ENCODE measurements around the gene RFTN1.

The RFTN1 gene

DNA sequence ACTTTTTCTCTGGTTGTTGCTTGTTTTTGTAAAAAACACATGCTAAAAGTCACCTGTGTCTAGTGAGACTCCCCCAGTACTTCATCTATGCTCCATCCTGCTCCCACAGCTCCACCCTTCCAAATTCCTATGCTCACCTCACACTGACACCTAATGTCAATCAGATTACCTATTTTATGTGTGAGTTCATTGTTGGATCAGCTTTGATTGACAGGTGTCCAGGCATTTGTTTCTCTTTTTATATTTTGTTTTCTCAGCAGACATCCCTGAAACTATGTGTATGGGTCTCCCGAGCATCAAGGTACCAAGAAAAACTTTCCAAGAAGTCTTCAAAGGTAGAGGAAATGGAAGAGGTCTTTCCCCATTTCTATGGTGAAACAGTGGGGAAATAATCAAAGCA is 13.4 kb downstream of the RFTN1 start:
- no peak overlapping the region for H3K4me3 ChIP-seq (ENCODE audit: low read depth, low read length)
- TF ChIP-seq, protein P1, sequence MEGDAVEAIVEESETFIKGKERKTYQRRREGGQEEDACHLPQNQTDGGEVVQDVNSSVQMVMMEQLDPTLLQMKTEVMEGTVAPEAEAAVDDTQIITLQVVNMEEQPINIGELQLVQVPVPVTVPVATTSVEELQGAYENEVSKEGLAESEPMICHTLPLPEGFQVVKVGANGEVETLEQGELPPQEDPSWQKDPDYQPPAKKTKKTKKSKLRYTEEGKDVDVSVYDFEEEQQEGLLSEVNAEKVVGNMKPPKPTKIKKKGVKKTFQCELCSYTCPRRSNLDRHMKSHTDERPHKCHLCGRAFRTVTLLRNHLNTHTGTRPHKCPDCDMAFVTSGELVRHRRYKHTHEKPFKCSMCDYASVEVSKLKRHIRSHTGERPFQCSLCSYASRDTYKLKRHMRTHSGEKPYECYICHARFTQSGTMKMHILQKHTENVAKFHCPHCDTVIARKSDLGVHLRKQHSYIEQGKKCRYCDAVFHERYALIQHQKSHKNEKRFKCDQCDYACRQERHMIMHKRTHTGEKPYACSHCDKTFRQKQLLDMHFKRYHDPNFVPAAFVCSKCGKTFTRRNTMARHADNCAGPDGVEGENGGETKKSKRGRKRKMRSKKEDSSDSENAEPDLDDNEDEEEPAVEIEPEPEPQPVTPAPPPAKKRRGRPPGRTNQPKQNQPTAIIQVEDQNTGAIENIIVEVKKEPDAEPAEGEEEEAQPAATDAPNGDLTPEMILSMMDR (IDR thresholded peaks at IDR 0.05; ENCODE audit: borderline replicate concordance, insufficient read depth, low read depth, low read length), result no peak

DNA sequence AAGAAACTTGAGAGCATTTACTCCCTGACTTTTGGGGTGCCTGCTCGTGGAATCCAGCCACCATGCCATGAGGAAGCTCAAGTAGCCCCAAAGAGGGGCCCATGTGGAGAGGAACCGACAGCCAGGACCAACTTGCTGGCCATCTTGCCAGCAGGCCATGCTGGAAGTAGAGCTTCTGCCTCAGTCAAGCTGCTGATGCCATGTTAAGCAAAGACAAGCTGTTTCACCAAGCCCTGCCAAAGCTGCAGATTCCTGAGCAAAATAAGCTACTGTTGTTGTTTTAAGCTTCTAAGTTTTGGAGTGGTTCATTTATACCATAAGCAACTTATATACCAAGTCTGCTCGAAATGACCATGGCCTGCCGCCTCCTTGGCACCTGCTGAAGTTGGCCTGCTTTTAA is 14.1 kb downstream of the RFTN1 start:
- no peak overlapping the region for H3K4me3 ChIP-seq (ENCODE audit: low read depth, low read length)
- TF ChIP-seq, protein P1 (IDR thresholded peaks at IDR 0.05; ENCODE audit: borderline replicate concordance, insufficient read depth, low read depth, low read length), result no peak

DNA sequence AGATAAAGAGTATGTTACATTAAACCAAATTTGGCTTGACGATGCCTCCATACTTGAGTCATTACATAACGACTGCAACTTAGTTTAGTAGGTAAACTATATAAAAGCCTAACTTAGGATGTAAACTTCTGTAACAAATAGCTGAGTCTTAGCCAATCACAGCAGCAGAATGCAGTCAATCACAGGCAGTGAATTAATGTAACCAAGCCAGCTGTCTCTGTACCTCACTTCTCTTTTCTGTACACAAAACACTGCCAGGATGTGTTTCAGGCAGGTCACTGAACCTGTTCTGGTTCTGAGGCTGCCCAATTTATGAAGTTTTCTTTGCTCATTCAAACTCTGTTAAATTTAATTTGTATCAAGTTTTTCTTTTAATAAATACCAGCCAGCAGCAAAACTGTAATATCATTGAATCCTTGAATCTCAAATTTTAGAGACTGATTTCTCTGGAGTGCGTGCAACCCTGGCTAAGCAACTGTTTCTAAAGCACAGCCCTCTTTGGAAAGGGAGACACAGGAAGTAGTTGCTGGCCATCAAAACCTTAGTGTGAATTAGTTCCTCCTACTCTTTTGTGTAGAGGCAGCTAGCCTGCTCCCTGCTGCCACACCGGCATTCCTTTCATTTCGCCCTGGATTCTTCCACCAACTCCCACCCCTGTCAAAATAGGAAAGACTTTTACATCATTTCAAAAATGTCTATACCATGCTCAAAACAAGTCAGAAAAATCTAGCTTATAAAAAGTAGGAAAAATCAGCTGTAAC is 15.2 kb downstream of the RFTN1 start:
- no peak overlapping the region for H3K4me3 ChIP-seq (ENCODE audit: low read depth, low read length)
- TF ChIP-seq, protein P1 (IDR thresholded peaks at IDR 0.05; ENCODE audit: borderline replicate concordance, insufficient read depth, low read depth, low read length), result no peak

DNA sequence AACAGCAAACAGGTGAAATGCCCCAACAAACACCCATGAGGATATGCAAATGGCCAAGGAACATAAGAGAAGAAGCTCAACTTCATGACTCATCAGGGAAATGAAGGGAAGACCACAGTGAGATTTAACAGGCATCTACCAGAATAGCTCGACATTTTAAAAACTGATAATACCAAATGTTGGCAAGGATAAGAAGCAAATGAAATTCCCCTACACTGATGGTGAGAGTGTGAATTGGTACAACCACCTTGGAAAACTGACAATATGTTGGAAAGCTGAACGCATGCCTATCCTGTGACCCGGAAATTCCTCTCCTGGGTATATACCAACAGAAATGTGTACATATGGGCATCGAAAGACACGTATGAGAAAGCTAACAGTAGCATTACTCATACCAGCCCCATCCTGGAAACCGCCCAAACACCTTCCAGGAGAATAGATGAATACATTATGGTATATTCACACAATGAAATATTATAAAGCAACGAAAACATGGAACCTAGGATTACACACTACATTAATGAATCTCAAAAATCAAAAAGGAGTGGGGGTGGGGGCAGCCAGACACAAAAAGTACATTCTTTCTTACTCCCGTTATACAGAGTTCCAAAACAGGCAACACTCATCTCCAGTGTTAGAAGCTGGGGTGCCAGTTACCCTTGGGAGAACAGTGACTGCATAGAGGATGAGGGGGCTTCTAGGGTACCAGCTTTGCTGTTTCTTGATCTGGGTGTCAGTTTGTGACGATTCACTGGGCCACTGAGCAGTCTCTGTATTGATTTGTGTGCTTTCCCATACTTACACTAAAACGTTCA is 16.9 kb downstream of the RFTN1 start:
- H3K4me3 ChIP-seq (ENCODE audit: low read depth, low read length), result peak overlapping the region; percentile 10
- TF ChIP-seq, protein P1 (IDR thresholded peaks at IDR 0.05; ENCODE audit: borderline replicate concordance, insufficient read depth, low read depth, low read length), result no peak

DNA sequence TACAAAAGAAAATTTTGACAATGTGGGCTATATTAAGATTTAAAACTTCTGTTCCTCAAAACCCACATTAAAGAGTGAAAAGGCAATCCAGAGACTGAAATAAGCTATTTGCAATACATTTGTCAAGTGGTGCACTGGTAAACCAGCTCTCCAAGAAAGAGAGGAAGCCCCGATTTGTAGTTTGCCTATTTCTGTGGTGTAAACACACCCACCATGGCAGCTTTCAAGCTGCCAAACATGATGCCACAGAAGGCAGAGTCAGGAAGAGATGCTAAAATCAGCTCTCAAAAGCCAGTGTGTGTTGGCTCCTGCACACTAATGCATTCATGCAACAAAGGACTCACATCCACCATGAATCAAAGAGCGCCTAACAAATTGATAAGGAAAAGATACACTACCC is 17.5 kb downstream of the RFTN1 start:
- no peak overlapping the region for H3K4me3 ChIP-seq (ENCODE audit: low read depth, low read length)
- TF ChIP-seq, protein P1 (IDR thresholded peaks at IDR 0.05; ENCODE audit: borderline replicate concordance, insufficient read depth, low read depth, low read length), result no peak

DNA sequence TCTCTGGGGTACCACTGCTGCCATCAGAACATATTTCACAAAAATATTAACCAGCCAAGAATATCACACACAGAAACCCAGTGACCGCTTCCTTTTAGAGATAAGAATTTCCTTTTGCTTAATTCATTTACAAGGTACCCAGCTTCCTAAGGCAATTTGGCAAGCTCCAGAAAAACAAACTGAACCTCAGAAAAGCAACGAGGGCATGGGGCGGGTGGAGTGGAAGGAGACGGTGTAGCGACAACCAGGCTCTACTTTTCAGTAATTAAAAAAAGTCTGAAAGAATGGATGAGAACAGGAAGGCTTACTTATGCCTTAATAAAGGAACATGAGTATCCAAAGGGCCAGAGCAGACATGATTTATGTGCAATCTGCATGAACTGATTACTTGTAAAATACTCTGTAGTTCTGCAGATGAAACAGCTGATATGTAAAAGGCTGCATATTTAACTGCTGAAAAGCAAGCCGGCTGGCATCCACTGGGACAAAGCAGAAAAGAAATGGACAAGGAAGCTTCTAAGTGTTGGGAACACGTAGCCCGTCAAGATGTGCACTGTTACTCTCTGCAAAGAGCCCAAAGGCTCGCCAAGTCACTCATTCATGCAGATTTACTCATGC is 18.6 kb downstream of the RFTN1 start:
- TF ChIP-seq, protein P1 (IDR thresholded peaks at IDR 0.05; ENCODE audit: borderline replicate concordance, insufficient read depth, low read depth, low read length), result no peak
- no peak overlapping the region for H3K4me3 ChIP-seq (ENCODE audit: low read depth, low read length)
